ENCODE measurements around the gene LAGE3.

The LAGE3 gene

GRCh38 chrX:154431341-154431740, 47.7 kb downstream of the LAGE3 start:
- DNase-seq = peak; percentile 53

DNA sequence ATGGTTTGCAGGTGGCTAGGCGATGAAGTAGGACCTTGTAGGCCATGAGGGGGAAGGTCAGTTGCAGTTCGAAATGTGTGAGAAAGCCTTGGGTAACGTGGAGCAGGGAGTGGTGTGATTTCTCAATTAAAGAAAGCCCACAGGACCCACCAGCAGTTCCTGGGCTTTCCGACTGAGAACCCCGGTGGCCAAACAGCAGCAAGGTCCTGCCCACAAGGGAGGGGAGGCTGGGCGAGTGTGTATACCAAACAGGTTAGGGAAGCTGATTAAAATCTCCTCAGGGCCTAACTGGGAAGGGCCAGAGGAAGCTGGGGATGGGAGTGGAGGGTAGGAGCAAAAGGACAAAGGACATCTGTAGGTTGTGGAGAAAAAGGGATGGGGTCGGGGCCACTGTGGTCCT, 48.2 kb downstream of the LAGE3 start:
- DNase-seq = peak; percentile 55

DNA sequence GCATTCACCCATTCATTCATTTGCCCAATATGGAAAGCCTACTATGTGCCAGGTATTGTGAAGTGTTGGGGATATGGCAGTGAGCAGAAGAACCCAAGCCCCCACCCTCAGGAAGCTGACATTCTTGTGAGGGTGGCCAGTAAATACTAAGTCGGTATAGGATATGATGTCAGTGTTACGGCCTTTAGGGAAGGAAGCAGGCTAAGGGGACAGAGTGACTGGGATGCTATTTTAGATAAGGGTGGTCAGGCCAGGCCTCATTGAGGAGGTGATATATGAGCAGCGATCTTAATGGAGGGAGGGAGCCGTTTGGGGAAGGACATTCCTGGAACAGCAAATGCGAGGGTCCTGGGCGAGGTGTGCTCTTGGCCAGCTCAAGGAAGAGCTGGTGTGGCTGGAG, 48.6 kb downstream of the LAGE3 start:
- DNase-seq = no peak

- no peak for DNase-seq
Observed at GRCh38 chrX:154429711-154430110, 49.4 kb downstream of the LAGE3 start.

DNA sequence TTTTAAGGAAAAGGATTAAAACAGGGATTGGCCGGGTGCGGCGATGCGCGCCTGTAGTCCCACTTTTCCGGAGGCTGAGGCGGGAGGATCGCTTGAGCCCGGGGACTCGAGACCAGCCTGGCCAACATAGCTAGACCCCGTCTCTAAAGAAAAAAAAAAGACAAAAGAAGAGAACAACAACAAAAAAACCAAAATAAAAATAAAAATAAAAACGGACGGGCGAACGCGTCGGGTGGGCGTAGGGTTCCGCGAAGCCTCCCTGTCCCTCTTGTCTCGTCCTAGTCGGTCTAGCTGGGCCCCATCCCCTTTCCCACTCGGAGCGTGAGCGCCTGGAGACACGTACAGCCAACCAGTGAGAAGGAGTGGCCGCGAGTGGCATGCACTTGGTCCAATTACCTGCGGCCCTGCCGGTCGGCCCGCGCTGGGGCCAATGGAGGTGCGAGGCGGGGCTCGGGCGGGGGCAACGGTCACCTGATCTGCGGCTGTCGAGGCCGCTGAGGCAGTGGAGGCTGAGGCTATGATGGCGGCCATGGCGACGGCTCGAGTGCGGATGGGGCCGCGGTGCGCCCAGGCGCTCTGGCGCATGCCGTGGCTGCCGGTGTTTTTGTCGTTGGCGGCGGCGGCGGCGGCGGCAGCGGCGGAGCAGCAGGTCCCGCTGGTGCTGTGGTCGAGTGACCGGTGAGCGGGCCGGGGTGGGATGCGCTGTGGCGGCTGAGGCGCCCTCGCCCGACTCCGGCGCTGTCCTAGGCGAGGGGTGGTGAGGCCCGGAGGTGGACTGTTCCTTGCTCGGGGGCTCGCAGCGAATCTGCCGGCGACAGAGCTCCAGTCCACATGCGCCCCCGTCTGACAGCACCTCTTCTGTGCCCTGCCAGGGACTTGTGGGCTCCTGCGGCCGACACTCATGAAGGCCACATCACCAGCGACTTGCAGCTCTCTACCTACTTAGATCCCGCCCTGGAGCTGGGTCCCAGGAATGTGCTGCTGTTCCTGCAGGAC, 50.6 kb downstream of the LAGE3 start, which contains the start of gene ATP6AP1:
Gene ATP6AP1 (plus strand): TSS at position 502 of the 996 bp plus-strand sequence. CDS start 16 bp downstream, at position 518.
- peak; percentile 90 for DNase-seq

Measured in CD4-positive, alpha-beta T cell treated with Interleukin-15 for 1 hour (primary cell).